Stimulated activated CD4-positive, alpha-beta T cell treated with anti-CD3 and anti-CD28 coated beads, Interleukin-4, amount 100 ng/mL, for 48 hours (primary cell): ENCODE results near the gene SMPD4.
"Not testable (repeated sequence)": the region's sequence is repeated elsewhere in the genome, so short reads cannot be mapped to it uniquely, and the experiment has no call there.

ENCODE experiments used
- DNase-seq, 2 donors: peaks; one replicate each; pipeline ENCODE4 v3.0.0-alpha.2; 2020; ENCODE audit warnings: low read depth in 2 of 2

Gene SMPD4

GRCh38 chr2:130187859-130188792 is 6.7 kb upstream of the SMPD4 start:
- DNase-seq: not testable (repeated sequence)

GRCh38 chr2:130187268-130187667 is 5.9 kb upstream of the SMPD4 start:
- DNase-seq: no peak

- no peak for DNase-seq
Measured at GRCh38 chr2:130186391-130186790, 5.0 kb upstream of the SMPD4 start.

GRCh38 chr2:130185896-130186295 is 4.5 kb upstream of the SMPD4 start:
- no peak for DNase-seq

- no peak for DNase-seq
Measured at GRCh38 chr2:130185436-130185835, 4.0 kb upstream of the SMPD4 start.

GRCh38 chr2:130183512-130184373 is 2.3 kb upstream of the SMPD4 start:
- DNase-seq: no peak

GRCh38 chr2:130182826-130183511 is 1.6 kb upstream of the SMPD4 start:
- peak in 1 of 2 donors; percentile 7 for DNase-seq

GRCh38 chr2:130181880-130182682 is 679 bp upstream of the SMPD4 start, which contains the start of gene MZT2B:
Gene MZT2B (plus strand): TSS chr2:130182262. CDS start chr2:130182283, 21 bp downstream.
- peak; percentile 83 to 89 for DNase-seq

GRCh38 chr2:130180404-130181324 is 738 bp downstream of the SMPD4 start:
- not testable (repeated sequence) for DNase-seq

- DNase-seq: not testable (repeated sequence)
Measured at GRCh38 chr2:130174866-130175265, 6.5 kb downstream of the SMPD4 start.

GRCh38 chr2:130169896-130170295 is 11.5 kb downstream of the SMPD4 start:
- no peak for DNase-seq

- not testable (repeated sequence) for DNase-seq
Measured at GRCh38 chr2:130169163-130169562, 12.2 kb downstream of the SMPD4 start.

- not testable (repeated sequence) for DNase-seq
Measured at GRCh38 chr2:130166611-130167010, 14.8 kb downstream of the SMPD4 start.

- no peak for DNase-seq
Measured at GRCh38 chr2:130165293-130166016, 15.9 kb downstream of the SMPD4 start.

GRCh38 chr2:130162968-130163367 is 18.4 kb downstream of the SMPD4 start:
- DNase-seq: no peak

GRCh38 chr2:130162486-130162885 is 18.9 kb downstream of the SMPD4 start:
- DNase-seq: not testable (repeated sequence)

- DNase-seq: not testable (repeated sequence)
Measured at GRCh38 chr2:130160838-130161705, 20.3 kb downstream of the SMPD4 start.

- no peak for DNase-seq
Measured at GRCh38 chr2:130160131-130160530, 21.3 kb downstream of the SMPD4 start.
